GM12873 (cell line): ENCODE results near the gene CMIP.

Experiments
- CTCF ChIP-seq: IDR thresholded peaks from 2 replicates; pipeline ENCODE4 v1.5.1; 2012; ENCODE audit warnings: low read depth, mild to moderate bottlenecking, moderate library complexity, low read length, control low read depth; ENCODE audit not compliant: insufficient read depth; ENCODE audit errors: missing control alignments

CMIP gene

GRCh38 chr16:81720973-81721906 lies 276.6 kb downstream of the CMIP start:
- TF ChIP-seq CTCF, result no peak

GRCh38 chr16:81723098-81723723 lies 278.6 kb downstream of the CMIP start:
- peak; percentile 70 for TF ChIP-seq CTCF

GRCh38 chr16:81728435-81728834 lies 283.8 kb downstream of the CMIP start:
- no peak for TF ChIP-seq CTCF

- TF ChIP-seq CTCF, result no peak
Observed at GRCh38 chr16:81729451-81729850, 284.8 kb downstream of the CMIP start.

DNA sequence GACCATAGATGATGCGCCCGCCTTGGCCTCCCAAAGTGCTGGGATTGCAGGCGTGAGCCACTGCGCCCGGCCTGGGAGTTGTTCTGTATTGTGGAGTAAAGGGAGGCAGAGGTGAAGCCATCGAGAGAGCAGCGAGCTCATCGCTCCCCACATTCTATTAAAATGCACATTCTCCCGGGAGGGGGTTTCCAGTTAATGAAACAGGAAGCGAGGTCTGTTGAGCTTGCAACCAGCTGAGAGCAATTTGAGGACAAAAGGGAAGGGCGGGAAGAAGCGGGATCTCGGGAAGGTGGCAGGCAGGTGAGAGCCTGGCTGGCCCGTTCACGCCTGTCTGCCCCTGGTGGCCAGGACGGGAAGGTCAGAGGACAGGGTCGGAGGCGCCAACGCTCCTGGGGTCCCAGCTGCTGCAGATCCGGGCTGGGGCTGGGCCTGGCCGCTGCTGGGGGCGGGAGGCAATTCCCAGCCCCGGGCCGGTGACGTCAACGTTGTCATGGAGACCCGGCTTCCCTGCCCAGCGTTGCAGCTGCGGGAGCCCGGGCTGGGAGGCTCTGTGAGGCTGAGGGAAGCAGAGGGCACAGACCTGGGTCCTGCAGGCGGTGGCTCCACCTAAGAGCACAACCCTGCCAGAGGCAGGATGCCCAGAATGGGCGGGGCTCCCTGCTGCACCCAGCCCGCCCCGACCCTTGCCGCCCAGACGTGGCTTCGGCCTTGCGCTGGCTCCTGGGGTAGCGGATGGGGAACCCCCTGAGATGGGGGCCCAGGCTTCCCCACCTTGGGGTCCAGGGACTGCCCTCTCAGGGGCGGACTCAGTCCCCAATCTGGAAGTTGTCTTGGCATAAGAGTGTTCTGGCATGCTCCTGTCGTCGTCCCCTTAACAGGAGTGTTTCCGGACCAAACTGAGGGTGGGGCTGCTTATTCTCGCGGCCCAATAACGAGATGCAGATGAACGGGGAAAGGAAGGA lies 285.8 kb downstream of the CMIP start:
- peak; percentile 89 for TF ChIP-seq CTCF

- TF ChIP-seq CTCF, result no peak
Observed at GRCh38 chr16:81731649-81732048, 287.0 kb downstream of the CMIP start.
